Stomach smooth muscle (tissue), 2 donors: ENCODE data around the gene PPP4R3A.

Source experiments
- H3K27ac ChIP-seq: one replicate; pipeline ENCODE4 v1.7.0; 2013; ENCODE audit warnings: mild to moderate bottlenecking, low read length, inconsistent platforms
- H3K27me3 ChIP-seq, 2 donors: one replicate each; pipeline ENCODE4 v1.7.0; 2013; ENCODE audit warnings: low read length in 2 of 2; ENCODE audit not compliant: insufficient read depth in 2 of 2, control insufficient read depth in 1 of 2
- H3K36me3 ChIP-seq, 2 donors: one replicate each; pipeline ENCODE4 v1.7.0; 2013; ENCODE audit warnings: low read length in 2 of 2; ENCODE audit not compliant: control insufficient read depth in 2 of 2, insufficient read depth in 2 of 2
- H3K4me1 ChIP-seq: one replicate; pipeline ENCODE4 v1.7.0; 2013; ENCODE audit warnings: low read length; ENCODE audit not compliant: control insufficient read depth, insufficient read depth
- H3K4me3 ChIP-seq, 2 donors: one replicate each; pipeline ENCODE4 v1.7.0; 2013; ENCODE audit warnings: low read length in 2 of 2
- H3K9ac ChIP-seq, 2 donors: one replicate each; pipeline ENCODE4 v1.7.0; 2013; ENCODE audit warnings: low read length in 2 of 2, mild to moderate bottlenecking in 1 of 2
- H3K9me3 ChIP-seq, 2 donors: one replicate each; pipeline ENCODE4 v1.7.0; 2013; ENCODE audit warnings: low read length in 2 of 2; ENCODE audit not compliant: control insufficient read depth in 2 of 2
- donor health status: healthy.
- donor health status: Pancreatic carcinoma.

Gene PPP4R3A

GRCh38 chr14:91473046-91473445, 37.1 kb downstream of the PPP4R3A start:
- H3K9ac ChIP-seq = no peak overlapping the region
- no peaks in the 10 kb centered on the region for H3K9me3 ChIP-seq
- peaks cover under 1% of the 10 kb centered on the region for H3K4me1 ChIP-seq
- H3K27me3 ChIP-seq = no peaks in the 10 kb centered on the region
- H3K27ac ChIP-seq = no peak overlapping the region
- H3K4me3 ChIP-seq = no peak overlapping the region
- H3K36me3 ChIP-seq = peaks cover 38% of the 10 kb centered on the region in 2 donors

GRCh38 chr14:91470216-91470615, 39.9 kb downstream of the PPP4R3A start:
- Histone ChIP-seq H3K27ac (no peak overlapping the region), H3K4me3 (no peak overlapping the region), H3K36me3 (peaks cover 28 to 33% of the 10 kb centered on the region in 2 donors), H3K9me3 (no peaks in the 10 kb centered on the region), H3K4me1 (no peaks in the 10 kb centered on the region), H3K27me3 (no peaks in the 10 kb centered on the region), H3K9ac (no peak overlapping the region)

- Histone ChIP-seq H3K4me3 (no peak overlapping the region), H3K9ac (no peak overlapping the region), H3K27ac (no peak overlapping the region), H3K27me3 (no peaks in the 10 kb centered on the region), H3K4me1 (peaks cover 3% of the 10 kb centered on the region), H3K9me3 (no peaks in the 10 kb centered on the region), H3K36me3 (peaks cover 29% of the 10 kb centered on the region in 2 donors)
Observed at GRCh38 chr14:91466192-91466591, 43.9 kb downstream of the PPP4R3A start.

GRCh38 chr14:91464615-91465205, 45.4 kb downstream of the PPP4R3A start:
- no peaks in the 10 kb centered on the region for H3K27me3 ChIP-seq
- no peak overlapping the region for H3K27ac ChIP-seq
- no peak overlapping the region for H3K9ac ChIP-seq
- H3K4me1 ChIP-seq = peaks cover 3% of the 10 kb centered on the region
- no peaks in the 10 kb centered on the region for H3K9me3 ChIP-seq
- peaks cover 22 to 24% of the 10 kb centered on the region in 2 donors for H3K36me3 ChIP-seq
- H3K4me3 ChIP-seq = no peak overlapping the region

- no peaks in the 10 kb centered on the region for H3K9me3 ChIP-seq
- H3K4me3 ChIP-seq = no peak overlapping the region
- H3K4me1 ChIP-seq = no peaks in the 10 kb centered on the region
- peaks cover 23 to 27% of the 10 kb centered on the region in 2 donors for H3K36me3 ChIP-seq
- H3K27ac ChIP-seq = no peak overlapping the region
- H3K27me3 ChIP-seq = no peaks in the 10 kb centered on the region
- no peak overlapping the region for H3K9ac ChIP-seq
Observed at GRCh38 chr14:91458612-91459011, 51.5 kb downstream of the PPP4R3A start.

GRCh38 chr14:91456283-91456682, 53.8 kb downstream of the PPP4R3A start:
- H3K4me1 ChIP-seq = no peaks in the 10 kb centered on the region
- H3K9me3 ChIP-seq = no peaks in the 10 kb centered on the region
- H3K36me3 ChIP-seq = peaks cover 19% of the 10 kb centered on the region in 2 donors
- no peaks in the 10 kb centered on the region for H3K27me3 ChIP-seq
- H3K4me3 ChIP-seq = no peak overlapping the region
- no peak overlapping the region for H3K9ac ChIP-seq
- no peak overlapping the region for H3K27ac ChIP-seq

GRCh38 chr14:91454580-91454979, 55.5 kb downstream of the PPP4R3A start:
- Histone ChIP-seq H3K9ac (no peak overlapping the region), H3K27ac (no peak overlapping the region), H3K27me3 (no peaks in the 10 kb centered on the region), H3K9me3 (no peaks in the 10 kb centered on the region), H3K4me1 (no peaks in the 10 kb centered on the region), H3K4me3 (no peak overlapping the region), H3K36me3 (peaks cover 12 to 15% of the 10 kb centered on the region in 2 donors)

GRCh38 chr14:91454155-91454554, 56.0 kb downstream of the PPP4R3A start:
- H3K36me3 ChIP-seq = peaks cover 12 to 15% of the 10 kb centered on the region in 2 donors
- H3K27ac ChIP-seq = no peak overlapping the region
- no peaks in the 10 kb centered on the region for H3K27me3 ChIP-seq
- H3K4me3 ChIP-seq = no peak overlapping the region
- H3K4me1 ChIP-seq = no peaks in the 10 kb centered on the region
- H3K9me3 ChIP-seq = no peaks in the 10 kb centered on the region
- no peak overlapping the region for H3K9ac ChIP-seq

GRCh38 chr14:91453744-91454143, 56.4 kb downstream of the PPP4R3A start:
- Histone ChIP-seq H3K9ac (no peak overlapping the region), H3K27me3 (no peaks in the 10 kb centered on the region), H3K4me1 (no peaks in the 10 kb centered on the region), H3K36me3 (peaks cover 12 to 15% of the 10 kb centered on the region in 2 donors), H3K27ac (no peak overlapping the region), H3K9me3 (no peaks in the 10 kb centered on the region), H3K4me3 (no peak overlapping the region)

GRCh38 chr14:91444335-91445020, 65.6 kb downstream of the PPP4R3A start:
- no peaks in the 10 kb centered on the region for H3K4me1 ChIP-seq
- no peaks in the 10 kb centered on the region for H3K9me3 ChIP-seq
- no peak overlapping the region for H3K27ac ChIP-seq

GRCh38 chr14:91439345-91439744, 70.8 kb downstream of the PPP4R3A start:
- Histone ChIP-seq H3K4me1 (no peaks in the 10 kb centered on the region), H3K27ac (no peak overlapping the region), H3K9me3 (no peaks in the 10 kb centered on the region), H3K4me3 (no peak overlapping the region), H3K36me3 (no peaks in the 10 kb centered on the region), H3K27me3 (peaks cover 0 to 2% of the 10 kb centered on the region in 2 donors), H3K9ac (no peak overlapping the region)

More at GRCh38 chr14:91444335-91445020, 65.6 kb downstream of the PPP4R3A start:
- H3K9ac ChIP-seq = no peak overlapping the region
- H3K36me3 ChIP-seq = no peaks in the 10 kb centered on the region
- H3K4me3 ChIP-seq = no peak overlapping the region
- peaks cover 0 to 2% of the 10 kb centered on the region in 2 donors for H3K27me3 ChIP-seq
